Activated naive CD4-positive, alpha-beta T cell treated with anti-CD3 and anti-CD28 coated beads, Interleukin-2, amount 10 ng/mL, durations not matched to agents 7 days and 5 days (primary cell): ENCODE data around the gene RCAN3.
"Not testable (repeated sequence)": the region's sequence is repeated elsewhere in the genome, so short reads cannot be mapped to it uniquely, and the experiment has no call there.

Experiments used
- CTCF ChIA-PET: fragments of 350-600 bp; sonication (Branson Sonifier 250); formaldehyde crosslinking; loops from one replicate; lab custom pipeline; 2021; ENCODE audit warnings: antibody characterized with exemption; lab: Charles Lee
- DNase-seq: peaks from one replicate; pipeline ENCODE4 v3.0.0-alpha.2; 2020
- H3K27ac Mint-ChIP-seq: one replicate; pipeline ENCODE4 v1.8.0; 2021; ENCODE audit warnings: mild to moderate bottlenecking, moderate library complexity, mixed read lengths
- H3K27me3 Mint-ChIP-seq: one replicate; pipeline ENCODE4 v1.8.0; 2021; ENCODE audit warnings: mild to moderate bottlenecking, mixed read lengths
- H3K36me3 Mint-ChIP-seq: one replicate; pipeline ENCODE4 v1.8.0; 2021; ENCODE audit warnings: mixed read lengths
- H3K4me1 Mint-ChIP-seq: one replicate; pipeline ENCODE4 v1.8.0; 2021; ENCODE audit warnings: mixed read lengths
- H3K4me3 Mint-ChIP-seq: one replicate; pipeline ENCODE4 v1.8.0; 2021; ENCODE audit warnings: mild to moderate bottlenecking, moderate library complexity, mixed read lengths
- H3K9me3 Mint-ChIP-seq: one replicate; pipeline ENCODE4 v1.8.0; 2021; ENCODE audit warnings: mixed read lengths

Gene RCAN3

DNA sequence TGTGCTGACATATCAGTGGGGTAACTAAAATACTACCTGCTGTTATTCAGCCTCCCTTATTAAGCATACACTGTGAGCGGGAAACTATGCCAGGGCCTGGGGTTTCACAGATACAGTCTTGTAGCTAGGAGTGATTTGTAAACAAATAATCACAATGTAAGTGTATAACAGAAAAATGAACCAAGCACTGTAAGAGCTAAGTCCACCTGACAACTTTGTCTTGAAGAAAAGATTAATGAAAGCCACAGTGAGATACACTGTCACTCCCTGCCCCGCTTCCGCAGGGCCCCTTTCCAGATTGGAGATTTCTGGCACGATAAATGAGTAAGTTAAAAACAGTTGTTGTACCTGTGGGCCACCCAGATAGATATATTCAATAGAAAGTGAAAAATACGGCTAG, 4.8 kb downstream of the RCAN3 start:
- Mint-ChIP-seq H3K9me3 (no peaks in the 10 kb centered on the region), H3K27ac (peak overlapping the region; percentile 99), H3K36me3 (peaks cover 71% of the 10 kb centered on the region), H3K27me3 (no peaks in the 10 kb centered on the region), H3K4me3 (peak overlapping the region; percentile 98), H3K4me1 (peaks cover 62% of the 10 kb centered on the region)
- DNase-seq, result peak; percentile 47
- CTCF ChIA-PET, result interaction anchor here (1.4 to 2.8 kb wide), 3 partner anchors 20 to 92 kb away, joined by 6 to 15 read pairs (median 8); partner anchors contain the start of gene NIPAL3

DNA sequence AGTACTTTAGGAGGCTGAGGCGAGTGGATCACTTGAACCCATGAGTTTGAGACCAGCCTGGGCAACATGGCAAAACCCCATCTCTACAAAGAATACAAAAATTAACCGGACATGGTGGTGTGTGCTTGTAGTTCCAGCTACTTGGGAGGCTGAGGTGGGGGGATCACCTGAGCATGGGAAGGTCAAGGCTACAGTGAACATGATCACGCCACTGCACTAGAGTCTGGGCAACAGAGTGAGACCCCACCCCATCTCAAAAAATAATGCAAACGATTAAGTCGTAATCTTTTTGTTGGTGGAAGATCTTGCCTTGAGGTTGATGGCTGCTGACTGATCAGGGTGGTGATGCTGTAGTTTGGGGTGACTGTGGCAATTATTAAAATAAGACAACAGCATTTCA, 6.3 kb downstream of the RCAN3 start:
- peaks cover 71% of the 10 kb centered on the region for H3K36me3 Mint-ChIP-seq
- DNase-seq, result no peak
- no peaks in the 10 kb centered on the region for H3K9me3 Mint-ChIP-seq
- no peaks in the 10 kb centered on the region for H3K27me3 Mint-ChIP-seq
- peak overlapping the region; percentile 32 for H3K4me3 Mint-ChIP-seq
- H3K4me1 Mint-ChIP-seq, result peaks cover 73% of the 10 kb centered on the region
- H3K27ac Mint-ChIP-seq, result peak overlapping the region; percentile 99
- CTCF ChIA-PET, result interaction anchor here (1.0 to 1.8 kb wide), 2 partner anchors 10 to 93 kb away, joined by 3 to 8 read pairs; partner anchors contain the start of gene NIPAL3

GRCh38 chr1:24513706-24514105, 11.1 kb downstream of the RCAN3 start:
- H3K9me3 Mint-ChIP-seq, result no peaks in the 10 kb centered on the region
- H3K4me3 Mint-ChIP-seq, result no peak overlapping the region
- no peaks in the 10 kb centered on the region for H3K27me3 Mint-ChIP-seq
- DNase-seq, result no peak
- CTCF ChIA-PET, result interaction anchor here (1.1 kb wide), 1 partner anchor 12 kb away, joined by 3 read pairs; no protein-coding TSS in a partner anchor
- peaks cover 67% of the 10 kb centered on the region for H3K36me3 Mint-ChIP-seq
- H3K27ac Mint-ChIP-seq, result no peak overlapping the region
- H3K4me1 Mint-ChIP-seq, result peaks cover 72% of the 10 kb centered on the region

GRCh38 chr1:24514946-24515345, 12.3 kb downstream of the RCAN3 start:
- Mint-ChIP-seq H3K36me3 (peaks cover 66% of the 10 kb centered on the region), H3K4me1 (peaks cover 68% of the 10 kb centered on the region), H3K9me3 (no peaks in the 10 kb centered on the region), H3K4me3 (no peak overlapping the region), H3K27ac (peak overlapping the region; percentile 19), H3K27me3 (no peaks in the 10 kb centered on the region)
- no peak for DNase-seq
- CTCF ChIA-PET, result interaction anchor here (0.9 kb wide), 2 partner anchors 73 to 94 kb away, joined by 3 read pairs; no protein-coding TSS in a partner anchor

GRCh38 chr1:24515671-24516209, 13.1 kb downstream of the RCAN3 start:
- H3K4me3 Mint-ChIP-seq, H3K9me3 Mint-ChIP-seq, DNase-seq, H3K27me3 Mint-ChIP-seq: not testable (repeated sequence)
- CTCF ChIA-PET, result interaction anchor here (0.9 to 1.7 kb wide), 2 partner anchors 9 to 72 kb away, joined by 3 to 5 read pairs; no protein-coding TSS in a partner anchor
- Mint-ChIP-seq H3K4me1 (peaks cover 66% of the 10 kb centered on the region), H3K27ac (peak overlapping the region; percentile 25), H3K36me3 (peaks cover 64% of the 10 kb centered on the region)

- Mint-ChIP-seq H3K4me3 (no peak overlapping the region), H3K27ac (peak overlapping the region; percentile 43), H3K4me1 (peaks cover 66% of the 10 kb centered on the region), H3K27me3 (no peaks in the 10 kb centered on the region), H3K36me3 (peaks cover 63% of the 10 kb centered on the region), H3K9me3 (peaks cover 4% of the 10 kb centered on the region)
- DNase-seq, result no peak
- CTCF ChIA-PET, result interaction anchor here (1.1 to 1.7 kb wide), 3 partner anchors 9 to 30 kb away, joined by 3 to 6 read pairs (median 5); no protein-coding TSS in a partner anchor
Observed at GRCh38 chr1:24516506-24516905, 13.9 kb downstream of the RCAN3 start.

GRCh38 chr1:24517898-24518297, 15.3 kb downstream of the RCAN3 start:
- Mint-ChIP-seq H3K36me3 (peaks cover 59% of the 10 kb centered on the region), H3K27me3 (no peaks in the 10 kb centered on the region), H3K4me1 (peaks cover 59% of the 10 kb centered on the region), H3K4me3 (no peak overlapping the region), H3K9me3 (peaks cover 4% of the 10 kb centered on the region), H3K27ac (no peak overlapping the region)
- DNase-seq, result no peak
- CTCF ChIA-PET, result interaction anchor here (0.9 to 2.1 kb wide), 6 partner anchors 9 to 127 kb away, joined by 3 to 7 read pairs (median 6); partner anchors contain the start of gene NIPAL3

DNA sequence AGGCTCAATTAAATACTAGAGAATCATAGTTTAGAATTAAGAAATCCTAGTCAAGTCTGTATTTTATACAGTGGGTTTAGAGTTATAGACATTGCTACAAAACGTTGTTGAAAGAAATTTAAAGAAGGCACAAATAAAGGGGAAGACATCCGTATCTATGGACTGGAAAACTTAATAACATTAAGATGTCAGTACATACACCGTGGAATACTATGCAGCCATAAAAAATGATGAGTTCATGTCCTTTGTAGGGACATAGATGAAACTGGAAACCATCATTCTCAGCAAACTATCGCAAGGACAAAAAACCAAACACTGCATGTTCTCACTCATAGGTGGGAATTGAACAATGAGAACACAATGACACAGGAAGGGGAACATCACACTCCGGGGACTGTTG, 17.6 kb downstream of the RCAN3 start:
- H3K4me3 Mint-ChIP-seq, H3K27me3 Mint-ChIP-seq, H3K9me3 Mint-ChIP-seq, DNase-seq, H3K27ac Mint-ChIP-seq, CTCF ChIA-PET: not testable (repeated sequence)
- peaks cover 53% of the 10 kb centered on the region for H3K36me3 Mint-ChIP-seq
- H3K4me1 Mint-ChIP-seq, result peaks cover 53% of the 10 kb centered on the region

- Mint-ChIP-seq H3K9me3 (no peaks in the 10 kb centered on the region), H3K27ac (peak overlapping the region; percentile 11), H3K4me3 (no peak overlapping the region), H3K27me3 (no peaks in the 10 kb centered on the region), H3K4me1 (peaks cover 49% of the 10 kb centered on the region), H3K36me3 (peaks cover 53% of the 10 kb centered on the region)
- no peak for DNase-seq
- CTCF ChIA-PET, result interaction anchor here (0.9 to 7.6 kb wide), 9 partner anchors 9 to 111 kb away, joined by 3 to 72 read pairs (median 5); partner anchors contain the start of genes NIPAL3 and STPG1
Observed at GRCh38 chr1:24525606-24526005, 23.0 kb downstream of the RCAN3 start.

- peaks cover 51% of the 10 kb centered on the region for H3K36me3 Mint-ChIP-seq
- peak overlapping the region; percentile 11 for H3K27ac Mint-ChIP-seq
- H3K4me3 Mint-ChIP-seq, result no peak overlapping the region
- CTCF ChIA-PET, result interaction anchor here (0.9 to 7.6 kb wide), 16 partner anchors 7 to 133 kb away, joined by 3 to 72 read pairs (median 5); partner anchors contain the start of genes NIPAL3 and STPG1
- no peak for DNase-seq
- no peaks in the 10 kb centered on the region for H3K9me3 Mint-ChIP-seq
- no peaks in the 10 kb centered on the region for H3K27me3 Mint-ChIP-seq
- H3K4me1 Mint-ChIP-seq, result peaks cover 47% of the 10 kb centered on the region
Observed at GRCh38 chr1:24526045-24526444, 23.4 kb downstream of the RCAN3 start.

- Mint-ChIP-seq H3K36me3 (peaks cover 57% of the 10 kb centered on the region), H3K9me3 (no peaks in the 10 kb centered on the region), H3K4me3 (no peak overlapping the region), H3K4me1 (peaks cover 51% of the 10 kb centered on the region), H3K27me3 (no peaks in the 10 kb centered on the region), H3K27ac (no peak overlapping the region)
- CTCF ChIA-PET, result interaction anchor here (0.8 to 7.6 kb wide), 21 partner anchors 8 to 134 kb away, joined by 3 to 72 read pairs (median 5); partner anchors contain the start of genes NIPAL3 and STPG1
- peak; percentile 66 for DNase-seq
Observed at GRCh38 chr1:24526940-24527542, 24.4 kb downstream of the RCAN3 start.

DNA sequence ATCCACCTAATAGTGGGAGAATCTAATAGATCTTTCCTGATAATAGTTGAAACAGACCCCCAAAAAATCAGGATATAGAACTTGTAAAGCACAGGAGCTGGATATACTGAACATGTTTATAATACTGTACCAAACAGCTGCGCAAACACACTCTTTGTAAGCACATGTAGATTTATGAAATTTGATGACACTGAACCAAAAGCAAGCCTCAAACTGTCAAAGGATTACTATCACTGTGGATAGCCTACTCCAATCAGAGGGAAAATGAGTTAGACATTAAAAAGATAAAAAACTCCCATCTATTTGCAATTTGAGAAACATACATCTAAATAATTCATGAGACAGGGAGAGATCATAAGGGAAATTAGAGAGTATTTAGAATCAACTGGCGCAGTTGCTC, 26.1 kb downstream of the RCAN3 start:
- H3K27me3 Mint-ChIP-seq, result no peaks in the 10 kb centered on the region
- CTCF ChIA-PET, result interaction anchor here (0.6 to 7.6 kb wide), 5 partner anchors 13 to 129 kb away, joined by 5 to 72 read pairs (median 13); partner anchors contain the start of genes NIPAL3 and STPG1
- no peaks in the 10 kb centered on the region for H3K9me3 Mint-ChIP-seq
- peaks cover 54% of the 10 kb centered on the region for H3K4me1 Mint-ChIP-seq
- H3K36me3 Mint-ChIP-seq, result peaks cover 54% of the 10 kb centered on the region
- DNase-seq, result no peak
- H3K27ac Mint-ChIP-seq, result peak overlapping the region; percentile 25
- no peak overlapping the region for H3K4me3 Mint-ChIP-seq

- not testable (repeated sequence) for H3K9me3 Mint-ChIP-seq, DNase-seq, H3K27ac Mint-ChIP-seq, H3K4me3 Mint-ChIP-seq, H3K27me3 Mint-ChIP-seq
- CTCF ChIA-PET, result interaction anchor here (7.6 kb wide), 1 partner anchor 114 kb away, joined by 72 read pairs; the partner anchor contains the start of genes NIPAL3 and STPG1
- H3K4me1 Mint-ChIP-seq, result peaks cover 59% of the 10 kb centered on the region
- peaks cover 59% of the 10 kb centered on the region for H3K36me3 Mint-ChIP-seq
Observed at GRCh38 chr1:24529292-24529691, 26.7 kb downstream of the RCAN3 start.

- CTCF ChIA-PET, result interaction anchor here (1.3 to 1.8 kb wide), 5 partner anchors 9 to 333 kb away, joined by 3 to 14 read pairs (median 4); partner anchors contain the start of gene NIPAL3
- H3K27ac Mint-ChIP-seq, result peak overlapping the region; percentile 96
- H3K9me3 Mint-ChIP-seq, result no peaks in the 10 kb centered on the region
- peak; percentile 86 for DNase-seq
- peak overlapping the region; percentile 75 for H3K4me3 Mint-ChIP-seq
- H3K4me1 Mint-ChIP-seq, result peaks cover 74% of the 10 kb centered on the region
- peaks cover 68% of the 10 kb centered on the region for H3K36me3 Mint-ChIP-seq
- no peaks in the 10 kb centered on the region for H3K27me3 Mint-ChIP-seq
Observed at GRCh38 chr1:24535021-24535424, 32.4 kb downstream of the RCAN3 start.
